GM19025 (cell line): ENCODE measurements around the gene SNRNP35.
A peak's percentile ranks its signal among the peaks of the same experiment; 100 is the strongest.
"Not testable (repeated sequence)": the region's sequence is repeated elsewhere in the genome, so short reads cannot be mapped to it uniquely, and the experiment has no call there.

Experiments
- ATAC-seq: cut with Tn5 transposase; IDR thresholded peaks from one replicate; pipeline ENCODE4 v1.9.1; 2021; ENCODE audit warnings: mild to moderate bottlenecking, low read depth, moderate library complexity; ENCODE audit not compliant: unreplicated experiment

SNRNP35 gene

GRCh38 chr12:123446333-123446713, 11.6 kb upstream of the SNRNP35 start:
- no peak for ATAC-seq

GRCh38 chr12:123449249-123449733, 8.6 kb upstream of the SNRNP35 start:
- ATAC-seq, result no peak

DNA sequence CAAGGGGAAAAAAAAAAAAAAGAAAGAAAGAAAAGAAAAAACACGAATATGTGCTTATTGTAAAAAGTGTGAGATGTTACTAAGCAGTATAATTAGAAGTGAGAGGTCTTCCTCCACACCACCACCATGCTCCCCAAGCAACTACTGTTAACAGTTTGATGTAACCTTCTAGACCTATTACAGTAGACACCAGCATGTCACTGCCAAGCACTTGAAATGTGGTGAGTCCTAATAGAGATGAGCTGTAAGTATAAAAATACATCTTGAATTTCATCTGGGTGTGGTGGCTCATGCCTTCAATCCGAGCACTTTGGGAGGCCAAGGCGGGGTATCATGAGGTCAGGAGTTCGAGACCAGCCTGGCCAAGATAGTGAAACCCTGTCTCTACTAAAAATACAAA, 8.1 kb upstream of the SNRNP35 start:
- no peak for ATAC-seq

DNA sequence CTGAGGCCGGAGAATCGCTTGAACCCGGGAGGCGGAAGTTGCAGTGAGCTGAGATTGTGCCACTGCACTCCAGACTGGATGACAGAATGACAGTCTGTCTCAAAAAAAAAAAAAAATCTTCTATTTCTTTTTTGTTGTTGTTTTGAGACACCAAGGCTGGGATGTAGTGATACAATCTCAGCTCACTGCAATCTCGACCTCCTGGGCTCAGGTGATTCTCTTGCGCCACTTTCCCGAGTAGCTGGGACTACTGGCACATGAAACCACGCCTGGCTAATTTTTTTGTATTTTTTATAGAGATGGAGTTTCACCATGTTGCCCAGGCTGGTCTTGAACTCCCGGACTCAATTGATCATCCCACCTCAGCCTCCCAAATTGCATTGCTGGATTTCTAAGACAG, 7.3 kb upstream of the SNRNP35 start:
- no peak for ATAC-seq

DNA sequence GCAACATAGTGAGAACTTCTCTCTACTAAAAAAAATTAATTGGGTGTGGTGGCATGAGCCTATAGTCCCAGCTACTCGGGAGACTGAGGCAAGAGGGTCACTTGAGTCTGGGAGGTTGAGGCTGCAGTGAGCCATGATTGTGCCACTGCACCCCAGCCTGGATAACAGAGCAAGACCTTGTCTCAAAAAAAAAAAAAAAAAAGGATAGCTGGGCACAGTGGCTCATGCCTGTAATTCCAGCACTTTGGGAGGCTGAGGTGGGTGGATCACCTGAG, 5.7 kb upstream of the SNRNP35 start:
- ATAC-seq, result not testable (repeated sequence)

DNA sequence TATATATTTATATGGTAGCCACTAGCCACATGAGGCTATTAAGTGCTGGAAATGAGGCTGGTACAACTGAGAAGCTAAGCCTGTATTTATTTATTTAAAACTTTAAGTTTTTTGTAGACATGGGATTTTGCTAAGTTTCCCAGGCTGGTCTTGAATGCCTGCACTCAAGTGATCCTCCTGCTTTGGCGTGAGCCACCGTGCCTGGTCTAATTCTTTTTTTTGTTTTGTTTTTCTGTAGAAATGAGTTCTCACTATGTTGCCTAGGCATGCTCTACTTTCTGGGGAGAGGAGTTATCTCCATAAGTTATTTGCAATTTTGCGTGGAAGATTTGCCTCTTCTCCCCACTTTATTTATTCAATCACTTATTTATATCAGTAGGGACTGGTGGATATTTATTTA, 4.8 kb upstream of the SNRNP35 start:
- no peak for ATAC-seq

GRCh38 chr12:123463174-123463573, 5.2 kb downstream of the SNRNP35 start:
- not testable (repeated sequence) for ATAC-seq

DNA sequence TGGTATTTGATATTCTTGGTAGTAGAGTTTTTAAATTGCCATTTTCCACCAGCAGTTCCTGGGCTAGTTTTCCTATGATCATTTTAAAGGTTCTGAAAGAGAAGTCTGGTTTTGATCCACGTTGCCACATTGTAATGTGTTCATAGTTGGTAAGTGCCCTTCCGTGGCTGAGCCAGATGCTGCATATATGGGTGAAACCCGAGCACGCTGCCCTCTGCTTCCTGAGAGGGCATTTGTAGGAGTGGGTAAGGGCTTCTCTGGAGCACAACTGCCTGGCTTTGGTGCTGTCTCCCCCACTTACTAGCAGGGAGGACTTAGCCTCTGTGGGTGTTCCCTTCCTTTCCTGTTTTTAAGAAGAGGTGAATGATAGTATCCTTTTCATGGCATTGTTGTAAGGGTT, 7.1 kb downstream of the SNRNP35 start:
- ATAC-seq, result no peak

GRCh38 chr12:123468786-123469185, 10.8 kb downstream of the SNRNP35 start:
- ATAC-seq, result peak; percentile 66

- ATAC-seq, result no peak
These were observed 12.0 kb downstream of the SNRNP35 start for GRCh38 chr12:123469978-123470377.

DNA sequence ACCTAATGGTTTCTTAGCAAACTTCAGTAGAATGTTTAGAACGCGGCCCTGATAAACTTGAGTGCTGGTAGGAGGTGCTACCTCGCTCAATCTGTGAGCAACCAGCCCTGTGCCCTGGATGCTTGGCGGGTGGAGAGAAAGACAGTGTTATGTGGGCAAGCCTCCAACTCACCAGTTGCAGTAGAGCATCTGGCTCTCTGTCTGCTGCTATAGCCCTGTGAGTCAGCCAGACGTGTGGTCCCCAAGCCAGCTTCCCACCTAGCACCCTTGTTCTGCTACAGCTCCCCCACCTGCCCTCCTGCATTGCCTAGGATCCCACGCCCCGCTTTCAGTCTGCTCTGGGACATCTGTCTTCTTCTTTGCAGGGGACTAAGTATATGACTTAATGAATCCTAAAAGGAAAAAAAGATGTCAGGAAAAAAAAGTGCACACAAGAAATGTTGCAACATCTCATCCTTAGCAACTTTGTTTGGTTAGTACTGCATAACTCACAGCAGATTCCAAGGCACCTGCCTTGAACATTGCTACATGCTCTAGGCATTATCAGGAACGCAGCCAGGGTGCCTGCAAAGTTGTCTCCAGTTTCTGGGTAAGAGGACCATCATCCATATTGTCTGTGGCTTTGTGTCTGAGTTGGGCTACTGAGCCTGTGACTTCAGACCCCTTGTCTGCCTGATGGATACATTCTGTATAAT, 13.6 kb downstream of the SNRNP35 start:
- ATAC-seq, result no peak

- no peak for ATAC-seq
These were observed 14.5 kb downstream of the SNRNP35 start for GRCh38 chr12:123472438-123472849.

DNA sequence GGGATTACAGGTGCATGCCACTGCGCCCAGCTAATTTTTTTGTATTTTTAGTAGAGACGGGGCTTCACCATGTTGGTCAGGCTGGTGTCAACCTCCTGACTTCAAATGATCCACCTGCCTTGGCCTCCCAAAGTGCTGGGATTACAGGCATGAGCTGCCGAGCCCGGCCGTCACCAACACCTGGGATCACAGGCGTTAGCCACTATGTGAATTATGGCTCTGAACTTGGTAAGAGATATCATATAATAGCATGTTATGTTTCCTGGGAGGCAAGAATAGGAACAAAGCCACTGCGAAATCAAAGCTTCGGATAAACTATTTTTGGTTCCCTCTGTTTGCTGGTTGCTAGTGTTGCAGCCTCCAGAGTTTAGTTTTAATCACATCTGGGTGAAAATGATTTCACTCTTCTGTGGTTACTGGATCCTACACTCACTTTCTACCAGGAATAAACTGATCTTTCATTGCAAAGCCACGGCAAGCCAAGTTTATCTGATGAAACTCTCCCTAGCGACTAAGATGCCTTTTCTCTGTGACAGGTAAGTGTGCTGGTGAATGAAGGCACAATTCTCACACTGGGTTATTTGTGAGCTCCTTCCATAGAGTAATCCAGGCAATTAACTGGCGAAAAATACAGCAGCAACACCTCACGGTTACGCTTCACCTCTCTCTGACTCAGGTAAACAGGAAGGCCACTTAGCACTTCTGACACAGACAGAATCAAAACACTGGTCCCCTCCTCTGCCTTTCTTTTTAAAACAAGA, 16.7 kb downstream of the SNRNP35 start:
- no peak for ATAC-seq

DNA sequence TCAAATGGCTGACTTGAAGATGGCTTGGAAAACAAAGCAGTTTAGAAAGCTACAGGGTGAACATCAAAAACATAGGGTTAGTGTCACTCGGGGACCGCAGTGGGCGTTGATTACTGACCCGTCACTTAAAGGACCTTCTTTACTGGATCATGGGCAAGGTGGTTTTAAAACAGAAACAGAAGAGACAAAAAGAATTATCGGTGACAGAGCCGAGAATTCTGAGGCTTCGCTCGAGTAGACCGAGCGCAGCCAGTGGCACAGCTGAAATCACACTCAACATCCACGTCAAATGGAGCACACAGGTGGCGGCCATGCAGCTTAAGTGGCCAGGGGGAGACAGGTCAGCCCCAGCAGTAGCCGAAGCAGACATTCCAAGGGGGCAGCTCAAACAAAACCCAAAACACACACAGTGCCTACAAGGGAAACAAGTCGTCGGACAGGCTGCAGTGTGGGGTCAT, 17.3 kb downstream of the SNRNP35 start:
- no peak for ATAC-seq

- no peak for ATAC-seq
These were observed 20.1 kb downstream of the SNRNP35 start for GRCh38 chr12:123478069-123478468.

DNA sequence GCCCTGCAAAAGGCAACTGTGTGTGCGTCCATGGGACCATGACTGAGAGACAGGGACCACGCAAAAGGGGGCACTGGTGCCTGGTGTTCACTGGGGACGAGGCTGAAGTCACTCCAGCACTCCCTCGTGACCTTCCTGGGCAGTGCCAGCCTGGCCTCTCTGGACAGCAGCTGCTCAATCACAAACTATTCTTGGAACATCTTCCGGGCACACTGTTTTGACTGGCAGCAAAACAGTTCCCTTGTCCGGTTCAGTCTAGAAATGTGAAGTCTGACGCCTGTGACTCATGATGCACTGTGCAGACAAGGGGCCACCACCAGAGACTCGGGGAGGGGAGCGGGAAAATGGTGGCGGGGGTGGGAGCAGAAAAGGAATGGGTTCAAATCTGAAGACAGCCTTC, 20.8 kb downstream of the SNRNP35 start:
- ATAC-seq, result no peak

DNA sequence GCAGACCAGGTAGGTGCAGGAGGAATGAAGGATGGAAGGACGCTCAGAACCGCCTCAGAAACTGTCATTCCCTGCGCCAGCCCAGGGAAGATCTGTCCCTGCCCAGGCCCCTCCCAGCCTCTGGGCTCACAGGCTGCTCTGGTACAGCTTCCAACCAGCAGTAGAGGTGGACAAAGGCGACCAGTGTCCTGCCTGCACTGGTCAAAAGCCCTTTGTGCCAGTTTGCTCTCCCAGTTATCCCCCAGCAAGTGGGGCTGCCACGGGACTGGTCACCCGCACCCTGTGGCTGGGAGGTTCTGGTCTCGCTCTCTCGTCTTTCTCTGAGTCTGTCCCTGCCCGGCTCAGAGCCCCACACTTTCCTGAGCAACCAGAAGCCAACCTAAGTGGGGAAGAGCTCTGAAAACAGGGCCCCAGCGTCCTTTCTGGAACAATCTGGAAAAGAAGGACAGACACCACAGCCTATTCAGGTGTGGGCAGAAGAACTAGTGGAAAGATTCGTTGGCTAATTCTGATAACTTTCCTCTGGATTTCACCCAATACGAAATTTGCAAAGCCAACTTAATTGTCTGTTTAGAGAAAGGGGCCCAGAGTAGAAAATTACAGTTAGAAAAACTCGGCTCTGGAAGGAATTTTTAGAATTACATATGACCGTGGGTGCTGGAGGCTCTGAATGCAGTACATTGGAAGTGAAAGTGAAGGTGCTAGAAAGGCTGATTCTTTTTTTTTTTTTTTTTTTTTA, 21.7 kb downstream of the SNRNP35 start:
- no peak for ATAC-seq

- not testable (repeated sequence) for ATAC-seq
These were observed 23.3 kb downstream of the SNRNP35 start for GRCh38 chr12:123481251-123481650.

- ATAC-seq, result no peak
These were observed 24.9 kb downstream of the SNRNP35 start for GRCh38 chr12:123482876-123483275.

DNA sequence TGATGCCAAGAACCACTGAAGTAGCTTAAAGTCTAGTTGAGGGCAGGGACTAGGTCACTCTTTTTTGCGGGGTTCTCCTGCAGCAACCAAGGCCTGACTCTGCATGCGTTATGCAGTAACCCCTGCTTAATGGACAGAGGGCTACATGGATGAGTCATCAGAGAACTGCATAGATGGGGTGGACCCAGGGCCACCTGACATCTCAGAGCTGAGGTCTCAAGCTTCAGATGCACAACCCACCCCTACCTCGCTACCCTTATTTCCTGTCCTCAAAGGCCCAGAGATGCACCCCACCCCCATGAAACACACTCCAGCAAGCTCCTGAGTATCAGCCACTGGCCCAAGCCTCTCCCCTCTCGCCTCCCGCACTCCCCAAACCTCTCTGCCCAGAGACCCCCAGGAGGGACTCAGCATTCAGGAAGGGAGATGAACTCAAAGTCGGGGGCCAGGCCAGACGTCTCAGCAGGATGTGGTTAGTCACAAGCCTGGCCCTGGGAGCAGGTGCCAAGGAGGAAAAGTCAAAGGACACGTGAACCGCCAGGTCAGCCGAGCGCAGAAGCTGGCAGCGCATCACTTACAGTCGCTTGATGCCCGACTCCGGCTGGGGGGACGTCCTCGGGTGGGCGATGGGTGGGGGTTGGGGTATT, 25.8 kb downstream of the SNRNP35 start:
- ATAC-seq, result no peak

DNA sequence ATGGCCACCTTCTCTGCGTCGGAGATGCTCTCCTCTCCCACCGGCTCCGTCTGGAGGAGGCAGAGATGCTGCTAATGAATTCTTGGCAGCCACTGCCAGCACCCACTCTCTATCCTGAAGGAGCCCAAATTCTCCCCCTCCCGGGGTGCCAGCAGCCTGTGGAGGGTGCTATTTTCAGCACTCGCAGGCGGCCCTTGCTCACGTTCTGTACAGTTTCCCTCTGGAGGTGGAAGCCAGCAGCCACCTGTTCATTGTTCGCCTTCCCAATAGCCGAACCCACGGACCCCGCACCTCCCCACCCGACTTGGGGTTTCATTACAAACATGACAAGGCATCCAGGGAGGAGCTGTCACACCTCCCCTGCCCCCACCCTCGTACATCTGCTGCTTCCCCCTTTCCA, 27.8 kb downstream of the SNRNP35 start:
- ATAC-seq, result no peak
